Activated CD4-positive, alpha-beta T cell treated with anti-CD3 and anti-CD28 coated beads, Interleukin-2, amount 10 ng/mL, durations not matched to agents 7 days and 5 days (primary cell): ENCODE data around the gene ZNF513. TPM values are rescaled to one million over a fixed set of nuclear protein-coding genes. Genes with fewer than 3 reads are reported as not detected.

Source experiments
- CTCF ChIA-PET: fragments of 350-600 bp; sonication (Branson Sonifier 250); formaldehyde crosslinking; loops from one replicate; lab custom pipeline; 2021; ENCODE audit warnings: antibody characterized with exemption; lab: Charles Lee
- POLR2A ChIA-PET: fragments of 350-600 bp; sonication (Branson Sonifier 250); formaldehyde crosslinking; loops from one replicate; lab custom pipeline; 2021; ENCODE audit warnings: antibody characterized with exemption; lab: Charles Lee
- DNase-seq: peaks from one replicate; pipeline ENCODE4 v3.0.0-alpha.2; 2020
- H3K27ac Mint-ChIP-seq: one replicate; pipeline ENCODE4 v1.8.0; 2021; ENCODE audit warnings: mild to moderate bottlenecking, moderate library complexity, mixed read lengths
- H3K27me3 Mint-ChIP-seq: one replicate; pipeline ENCODE4 v1.8.0; 2021; ENCODE audit warnings: mixed read lengths
- H3K36me3 Mint-ChIP-seq: one replicate; pipeline ENCODE4 v1.8.0; 2021; ENCODE audit warnings: low read depth, mixed read lengths
- H3K4me1 Mint-ChIP-seq: one replicate; pipeline ENCODE4 v1.8.0; 2021; ENCODE audit warnings: mixed read lengths
- H3K4me3 Mint-ChIP-seq: one replicate; pipeline ENCODE4 v1.8.0; 2021; ENCODE audit warnings: mild to moderate bottlenecking, moderate library complexity, mixed read lengths
- H3K9me3 Mint-ChIP-seq: one replicate; pipeline ENCODE4 v1.8.0; 2021; ENCODE audit warnings: mixed read lengths
- total RNA-seq, 2 experiments: library from RNA; stranded (reverse); gene quantifications; one replicate each; pipeline ENCODE4 v1.2.3, GENCODE V29; 2021

Gene ZNF513
- total RNA-seq, 2 experiments from 2014 or later = 14.3 to 15.4 TPM

GRCh38 chr2:27378809-27379290, 1.7 kb downstream of the ZNF513 start:
- Mint-ChIP-seq H3K27ac (peak overlapping the region; percentile 96), H3K36me3 (peaks cover 60% of the 10 kb centered on the region), H3K9me3 (no peaks in the 10 kb centered on the region), H3K4me3 (peak overlapping the region; percentile 90), H3K4me1 (peaks cover 31% of the 10 kb centered on the region), H3K27me3 (no peaks in the 10 kb centered on the region)
- DNase-seq = no peak
- ChIA-PET POLR2A (no interaction called here), CTCF (interaction anchor here (1.0 to 1.5 kb wide), 3 partner anchors 8 to 11 kb away, joined by 3 to 6 read pairs (median 5); partner anchors contain the start of gene EIF2B4)

GRCh38 chr2:27378096-27378808, 2.3 kb downstream of the ZNF513 start:
- Mint-ChIP-seq H3K36me3 (peaks cover 60% of the 10 kb centered on the region), H3K4me3 (no peak overlapping the region), H3K4me1 (peaks cover 34% of the 10 kb centered on the region), H3K9me3 (no peaks in the 10 kb centered on the region), H3K27ac (peak overlapping the region; percentile 62), H3K27me3 (no peaks in the 10 kb centered on the region)
- DNase-seq = no peak
- CTCF ChIA-PET = interaction anchor here (1.0 kb wide), 2 partner anchors 12 to 31 kb away, joined by 3 read pairs; partner anchors contain the start of gene PPM1G
- POLR2A ChIA-PET = no interaction called here

GRCh38 chr2:27377618-27378095, 2.9 kb downstream of the ZNF513 start:
- H3K27me3 Mint-ChIP-seq = no peaks in the 10 kb centered on the region
- H3K4me3 Mint-ChIP-seq = no peak overlapping the region
- no peak for DNase-seq
- H3K9me3 Mint-ChIP-seq = no peaks in the 10 kb centered on the region
- CTCF ChIA-PET = interaction anchor here (1.0 kb wide), 1 partner anchor 32 kb away, joined by 3 read pairs; the partner anchor contains the start of gene PPM1G
- H3K27ac Mint-ChIP-seq = no peak overlapping the region
- H3K4me1 Mint-ChIP-seq = peaks cover 40% of the 10 kb centered on the region
- peaks cover 62% of the 10 kb centered on the region for H3K36me3 Mint-ChIP-seq
- POLR2A ChIA-PET = no interaction called here

DNA sequence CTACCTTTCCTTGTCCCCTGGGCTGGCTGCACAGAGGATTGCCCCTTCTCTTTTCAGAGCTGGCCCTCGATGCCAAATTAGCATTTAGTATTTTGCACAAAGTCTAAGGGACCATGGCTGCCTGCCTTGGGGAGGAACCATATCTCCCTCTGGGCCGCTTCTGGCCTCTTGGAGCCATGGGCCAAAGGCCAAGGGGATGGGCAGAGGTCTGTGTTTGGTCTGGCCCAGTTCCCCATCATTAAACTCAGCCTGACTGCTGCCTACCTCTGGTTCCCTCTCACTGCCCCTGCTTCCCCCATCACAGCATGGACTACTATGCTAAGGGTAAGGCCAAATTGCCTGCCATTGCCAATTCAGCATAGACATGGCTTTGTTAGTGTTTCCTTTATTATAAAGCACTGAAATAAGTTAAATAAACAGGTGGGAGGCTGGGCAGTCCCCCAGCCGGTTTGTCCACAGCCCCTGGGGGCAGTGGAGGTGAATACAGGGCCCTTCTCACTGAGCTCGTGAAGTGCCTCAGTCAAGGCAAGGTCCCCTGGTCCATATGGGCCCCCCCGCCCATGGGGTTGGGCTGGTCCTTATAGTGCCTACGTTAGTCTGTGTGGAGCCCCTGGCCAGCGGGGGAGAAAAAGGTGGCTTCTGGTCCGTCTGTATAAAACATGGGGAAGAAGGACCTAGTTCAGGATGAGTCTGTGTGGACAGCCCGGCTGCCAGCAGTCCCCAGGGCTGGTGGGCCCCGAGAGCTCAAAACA, 3.5 kb downstream of the ZNF513 start:
- Mint-ChIP-seq H3K27me3 (no peaks in the 10 kb centered on the region), H3K9me3 (no peaks in the 10 kb centered on the region), H3K4me1 (peaks cover 43% of the 10 kb centered on the region), H3K27ac (peak overlapping the region; percentile 69), H3K36me3 (peaks cover 61% of the 10 kb centered on the region), H3K4me3 (no peak overlapping the region)
- no peak for DNase-seq
- POLR2A ChIA-PET = no interaction called here
- CTCF ChIA-PET = interaction anchor here (0.6 to 1.0 kb wide), 2 partner anchors 32 to 33 kb away, joined by 3 read pairs; partner anchors contain the start of gene PPM1G

- CTCF ChIA-PET = interaction anchor here (0.5 to 0.6 kb wide), 2 partner anchors 31 to 50 kb away, joined by 3 read pairs; no protein-coding TSS in a partner anchor
- Mint-ChIP-seq H3K36me3 (peaks cover 61% of the 10 kb centered on the region), H3K9me3 (no peaks in the 10 kb centered on the region), H3K4me3 (no peak overlapping the region), H3K27ac (no peak overlapping the region), H3K27me3 (no peaks in the 10 kb centered on the region), H3K4me1 (peaks cover 45% of the 10 kb centered on the region)
- POLR2A ChIA-PET = no interaction called here
- DNase-seq = no peak
Observed at GRCh38 chr2:27376151-27376865, 4.2 kb downstream of the ZNF513 start.

- Mint-ChIP-seq H3K27ac (no peak overlapping the region), H3K4me3 (no peak overlapping the region), H3K27me3 (no peaks in the 10 kb centered on the region), H3K36me3 (peaks cover 59% of the 10 kb centered on the region), H3K9me3 (no peaks in the 10 kb centered on the region), H3K4me1 (peaks cover 40% of the 10 kb centered on the region)
- CTCF ChIA-PET = interaction anchor here (0.5 kb wide), 1 partner anchor 51 kb away, joined by 3 read pairs; no protein-coding TSS in a partner anchor
- DNase-seq = no peak
- POLR2A ChIA-PET = no interaction called here
Observed at GRCh38 chr2:27375513-27376099, 4.9 kb downstream of the ZNF513 start.

DNA sequence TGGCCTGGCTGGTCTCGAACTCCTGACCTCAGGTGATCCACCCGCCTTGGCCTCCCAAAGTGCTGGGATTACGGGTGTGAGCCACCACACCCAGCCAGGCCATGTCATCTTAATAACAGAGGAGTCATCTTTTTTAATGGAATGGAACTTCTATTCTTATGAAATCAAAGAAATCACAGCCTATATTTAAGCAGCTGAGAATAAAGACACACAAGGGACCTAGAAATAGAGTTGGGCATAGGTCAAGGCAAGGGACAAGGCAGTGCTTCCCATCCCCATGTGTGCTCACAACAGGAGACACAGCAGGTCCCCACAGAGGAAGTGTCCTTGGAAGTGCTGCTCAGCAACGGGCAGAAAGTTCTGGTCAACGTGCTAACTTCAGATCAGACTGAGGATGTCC, 7.0 kb downstream of the ZNF513 start:
- no peak for DNase-seq
- Mint-ChIP-seq H3K27ac (no peak overlapping the region), H3K4me1 (peaks cover 36% of the 10 kb centered on the region), H3K9me3 (no peaks in the 10 kb centered on the region), H3K36me3 (peaks cover 53% of the 10 kb centered on the region), H3K4me3 (no peak overlapping the region), H3K27me3 (no peaks in the 10 kb centered on the region)
- CTCF ChIA-PET = no interaction called here
- POLR2A ChIA-PET = interaction anchor here (0.6 kb wide), 1 partner anchor 17 kb away, joined by 3 read pairs; no protein-coding TSS in a partner anchor

DNA sequence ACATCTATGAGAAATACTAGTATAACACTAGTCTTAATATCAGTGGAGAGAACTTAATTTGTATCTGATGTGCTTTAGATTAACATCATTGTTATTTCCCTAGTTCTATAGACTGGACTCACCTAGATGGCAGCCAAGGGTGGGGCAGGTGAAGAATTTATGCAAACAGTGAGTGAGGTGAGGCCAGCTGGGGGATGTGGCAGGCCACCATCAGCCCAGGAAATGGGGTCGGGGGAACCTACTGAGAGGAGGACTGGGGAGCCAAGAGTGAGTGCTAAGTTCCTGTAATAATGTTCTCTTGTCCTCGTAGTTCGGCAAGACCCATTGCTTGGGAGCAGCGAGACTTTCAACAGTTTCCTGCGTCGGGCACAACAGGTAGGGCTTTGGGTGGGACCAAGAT, 7.6 kb downstream of the ZNF513 start:
- ChIA-PET POLR2A (interaction anchor here (0.6 kb wide), 1 partner anchor 17 kb away, joined by 3 read pairs; no protein-coding TSS in a partner anchor), CTCF (interaction anchor here (0.8 to 1.9 kb wide), 2 partner anchors 13 to 32 kb away, joined by 3 to 5 read pairs; no protein-coding TSS in a partner anchor)
- Mint-ChIP-seq H3K27ac (peak overlapping the region; percentile 55), H3K27me3 (no peaks in the 10 kb centered on the region), H3K4me1 (peaks cover 41% of the 10 kb centered on the region), H3K4me3 (peak overlapping the region; percentile 84), H3K9me3 (no peaks in the 10 kb centered on the region), H3K36me3 (peaks cover 55% of the 10 kb centered on the region)
- DNase-seq = peak; percentile 41

- Mint-ChIP-seq H3K27me3 (no peaks in the 10 kb centered on the region), H3K9me3 (no peaks in the 10 kb centered on the region), H3K36me3 (peaks cover 46% of the 10 kb centered on the region), H3K27ac (peak overlapping the region; percentile 97), H3K4me1 (peaks cover 45% of the 10 kb centered on the region), H3K4me3 (peak overlapping the region; percentile 84)
- peak; percentile 31 for DNase-seq
- CTCF ChIA-PET = interaction anchor here (0.7 to 1.9 kb wide), 9 partner anchors 8 to 313 kb away, joined by 3 to 6 read pairs (median 4); partner anchors contain the start of genes GTF3C2, NRBP1, PPM1G and SLC4A1AP
- POLR2A ChIA-PET = interaction anchor here (1.5 kb wide), 1 partner anchor 9 kb away, joined by 4 read pairs; no protein-coding TSS in a partner anchor
Observed at GRCh38 chr2:27370816-27371620, 9.5 kb downstream of the ZNF513 start.

DNA sequence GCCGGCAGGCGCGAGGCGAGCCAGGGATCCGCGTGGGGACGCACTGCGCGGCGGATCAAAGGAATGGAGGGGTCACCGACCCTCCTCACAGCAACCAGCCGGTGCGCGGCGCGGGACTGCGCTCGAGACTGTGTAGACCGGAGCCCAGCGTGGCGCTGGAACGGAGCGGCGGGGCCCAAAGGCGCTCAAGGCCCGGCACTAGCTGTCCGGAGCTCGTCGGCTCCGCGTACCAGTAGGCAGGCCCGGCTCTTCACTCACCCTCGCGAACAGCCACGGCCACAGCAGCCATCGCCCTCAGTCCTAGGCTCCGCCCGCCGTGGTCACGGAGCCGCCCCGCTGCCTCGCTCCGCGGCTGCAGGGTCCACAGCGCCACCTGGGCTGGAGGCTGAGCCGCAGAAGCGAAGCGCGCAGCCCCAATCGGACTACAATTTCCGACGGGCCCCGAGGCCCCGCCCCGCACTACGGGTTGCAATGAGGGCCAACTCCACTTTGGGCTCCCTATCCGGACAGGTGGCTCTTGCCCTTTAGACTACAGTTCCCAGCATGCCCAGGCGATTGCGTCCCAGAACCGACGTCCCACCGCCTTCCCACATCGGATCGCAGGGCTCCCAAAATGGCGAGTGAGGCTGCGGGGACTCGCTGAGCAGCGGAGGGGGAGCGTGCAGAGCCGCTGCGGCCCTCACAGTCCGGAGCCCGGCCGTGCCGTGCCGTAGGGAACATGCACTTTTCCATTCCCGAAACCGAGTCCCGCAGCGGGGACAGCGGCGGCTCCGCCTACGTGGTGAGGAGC, 10.3 kb downstream of the ZNF513 start, which contains the start of the genes EIF2B4 and SNX17:
Gene EIF2B4, minus strand, starts transcription at position 313 of the 790 bp plus-strand sequence. Its CDS starts 24 bp downstream, at position 289.
Gene SNX17, plus strand, starts transcription at position 591 of the 790 bp plus-strand sequence. Its CDS starts 128 bp downstream, at position 719.
- H3K27me3 Mint-ChIP-seq = no peaks in the 10 kb centered on the region
- peak within 1 kb of the TSS; percentile 84 for H3K4me3 Mint-ChIP-seq
- peaks cover 43% of the 10 kb centered on the region for H3K36me3 Mint-ChIP-seq
- H3K9me3 Mint-ChIP-seq = no peaks in the 10 kb centered on the region
- ChIA-PET POLR2A (interaction anchor here (0.8 to 1.5 kb wide), 3 partner anchors 10 to 59 kb away, joined by 3 to 4 read pairs (median 3); partner anchors contain the start of gene GTF3C2), CTCF (interaction anchor here (0.6 to 2.4 kb wide), 17 partner anchors 9 to 314 kb away, joined by 3 to 15 read pairs (median 4); partner anchors contain the start of genes GTF3C2, NRBP1 and PPM1G)
- peaks cover 45% of the 10 kb centered on the region for H3K4me1 Mint-ChIP-seq
- H3K27ac Mint-ChIP-seq = peak within 1 kb of the TSS; percentile 97
- peak; percentile 99 for DNase-seq
